ENCODE data around the gene AFF1.

Gene AFF1

GRCh38 chr4:86967798-86968197 is 33.0 kb downstream of the AFF1 start:
- no peak for TF ChIP-seq EGR1 (IDR thresholded peaks at IDR 0.05)
- TF ChIP-seq TEAD4 (IDR thresholded peaks at IDR 0.05) = no peak
- TF ChIP-seq, protein P1, sequence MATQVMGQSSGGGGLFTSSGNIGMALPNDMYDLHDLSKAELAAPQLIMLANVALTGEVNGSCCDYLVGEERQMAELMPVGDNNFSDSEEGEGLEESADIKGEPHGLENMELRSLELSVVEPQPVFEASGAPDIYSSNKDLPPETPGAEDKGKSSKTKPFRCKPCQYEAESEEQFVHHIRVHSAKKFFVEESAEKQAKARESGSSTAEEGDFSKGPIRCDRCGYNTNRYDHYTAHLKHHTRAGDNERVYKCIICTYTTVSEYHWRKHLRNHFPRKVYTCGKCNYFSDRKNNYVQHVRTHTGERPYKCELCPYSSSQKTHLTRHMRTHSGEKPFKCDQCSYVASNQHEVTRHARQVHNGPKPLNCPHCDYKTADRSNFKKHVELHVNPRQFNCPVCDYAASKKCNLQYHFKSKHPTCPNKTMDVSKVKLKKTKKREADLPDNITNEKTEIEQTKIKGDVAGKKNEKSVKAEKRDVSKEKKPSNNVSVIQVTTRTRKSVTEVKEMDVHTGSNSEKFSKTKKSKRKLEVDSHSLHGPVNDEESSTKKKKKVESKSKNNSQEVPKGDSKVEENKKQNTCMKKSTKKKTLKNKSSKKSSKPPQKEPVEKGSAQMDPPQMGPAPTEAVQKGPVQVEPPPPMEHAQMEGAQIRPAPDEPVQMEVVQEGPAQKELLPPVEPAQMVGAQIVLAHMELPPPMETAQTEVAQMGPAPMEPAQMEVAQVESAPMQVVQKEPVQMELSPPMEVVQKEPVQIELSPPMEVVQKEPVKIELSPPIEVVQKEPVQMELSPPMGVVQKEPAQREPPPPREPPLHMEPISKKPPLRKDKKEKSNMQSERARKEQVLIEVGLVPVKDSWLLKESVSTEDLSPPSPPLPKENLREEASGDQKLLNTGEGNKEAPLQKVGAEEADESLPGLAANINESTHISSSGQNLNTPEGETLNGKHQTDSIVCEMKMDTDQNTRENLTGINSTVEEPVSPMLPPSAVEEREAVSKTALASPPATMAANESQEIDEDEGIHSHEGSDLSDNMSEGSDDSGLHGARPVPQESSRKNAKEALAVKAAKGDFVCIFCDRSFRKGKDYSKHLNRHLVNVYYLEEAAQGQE (IDR thresholded peaks at IDR 0.05; ENCODE audit: low read depth) = no peak
- no peak for TF ChIP-seq CREB1 (IDR thresholded peaks at IDR 0.05; ENCODE audit: low read depth)
- TF ChIP-seq, protein P2, sequence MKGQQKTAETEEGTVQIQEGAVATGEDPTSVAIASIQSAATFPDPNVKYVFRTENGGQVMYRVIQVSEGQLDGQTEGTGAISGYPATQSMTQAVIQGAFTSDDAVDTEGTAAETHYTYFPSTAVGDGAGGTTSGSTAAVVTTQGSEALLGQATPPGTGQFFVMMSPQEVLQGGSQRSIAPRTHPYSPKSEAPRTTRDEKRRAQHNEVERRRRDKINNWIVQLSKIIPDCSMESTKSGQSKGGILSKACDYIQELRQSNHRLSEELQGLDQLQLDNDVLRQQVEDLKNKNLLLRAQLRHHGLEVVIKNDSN (IDR thresholded peaks at IDR 0.05) = no peak
- TF ChIP-seq NFIC (IDR thresholded peaks at IDR 0.05) = no peak
- no peak for TF ChIP-seq RAD21 (IDR thresholded peaks at IDR 0.05; ENCODE audit: low read depth)
- TF ChIP-seq FOXM1 (IDR thresholded peaks at IDR 0.05; ENCODE audit: borderline replicate concordance, low read depth) = no peak
- no peak for TF ChIP-seq TCF12 (IDR thresholded peaks at IDR 0.05; ENCODE audit: low read depth)
- no peak for TF ChIP-seq EP300 (IDR thresholded peaks at IDR 0.05; ENCODE audit: borderline replicate concordance)
- no peak for TF ChIP-seq MAX (IDR thresholded peaks at IDR 0.05)
- TF ChIP-seq CEBPB (IDR thresholded peaks at IDR 0.05) = no peak
- TF ChIP-seq ZBTB7A (IDR thresholded peaks at IDR 0.05; ENCODE audit: low read depth) = no peak
- TF ChIP-seq YY1 (IDR thresholded peaks at IDR 0.05; ENCODE audit: low read depth) = no peak
- TF ChIP-seq TAF1 (IDR thresholded peaks at IDR 0.05; ENCODE audit: low read depth) = no peak

GRCh38 chr4:86968547-86968946 is 33.7 kb downstream of the AFF1 start:
- TF ChIP-seq FOXM1 (IDR thresholded peaks at IDR 0.05; ENCODE audit: borderline replicate concordance, low read depth) = no peak
- TF ChIP-seq EP300 (IDR thresholded peaks at IDR 0.05; ENCODE audit: borderline replicate concordance) = no peak
- no peak for TF ChIP-seq CEBPB (IDR thresholded peaks at IDR 0.05)
- TF ChIP-seq TCF12 (IDR thresholded peaks at IDR 0.05; ENCODE audit: low read depth) = no peak
- TF ChIP-seq YY1 (IDR thresholded peaks at IDR 0.05; ENCODE audit: low read depth) = no peak
- TF ChIP-seq ZBTB7A (IDR thresholded peaks at IDR 0.05; ENCODE audit: low read depth) = no peak
- TF ChIP-seq TEAD4 (IDR thresholded peaks at IDR 0.05) = no peak

DNA sequence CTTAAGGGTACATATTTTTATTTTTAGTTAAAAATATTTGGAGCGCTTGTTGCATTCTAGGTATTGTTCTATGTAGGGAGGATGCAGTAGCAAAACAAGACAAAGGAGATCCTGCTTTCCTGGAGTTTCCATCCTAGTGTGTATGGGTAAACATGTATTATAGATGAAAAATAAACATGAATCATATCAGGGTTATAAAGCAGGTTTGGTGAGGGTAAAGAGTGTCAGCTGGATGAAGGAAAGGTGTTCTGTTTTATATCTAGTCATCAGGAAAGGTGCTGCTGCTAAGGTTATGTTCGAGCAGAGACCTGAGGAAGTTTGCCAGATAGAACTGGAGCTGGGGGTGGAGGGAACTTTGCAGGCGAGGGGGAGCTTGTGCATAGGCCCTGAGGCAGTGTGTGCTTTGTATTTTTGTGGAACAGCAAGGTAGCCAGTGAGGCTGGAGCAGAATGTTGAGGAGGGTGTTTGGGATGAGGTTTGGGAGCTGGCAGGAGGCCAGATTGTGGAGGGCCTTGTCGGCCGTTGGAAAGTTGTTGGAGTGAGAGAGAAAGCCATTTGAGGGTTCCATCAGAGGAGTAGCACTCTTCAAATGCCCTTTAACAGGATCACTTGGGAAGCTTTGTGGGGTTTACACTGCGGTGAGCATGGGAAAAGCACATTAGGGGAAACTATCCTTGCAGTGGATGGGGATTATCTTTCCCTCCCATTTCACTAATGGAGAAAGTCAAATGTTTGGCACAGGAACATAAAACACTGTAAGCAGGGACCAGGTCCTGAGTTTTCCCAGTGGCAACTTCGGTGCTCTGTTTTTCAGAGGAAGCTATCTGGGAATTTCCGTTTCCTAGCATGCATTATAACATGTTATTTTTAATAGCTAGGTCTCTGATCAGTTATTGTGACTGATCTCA is 35.9 kb downstream of the AFF1 start:
- TF ChIP-seq TAF1 (IDR thresholded peaks at IDR 0.05; ENCODE audit: low read depth) (no peak), CREB1 (IDR thresholded peaks at IDR 0.05; ENCODE audit: low read depth) (no peak)

- TF ChIP-seq EP300 (IDR thresholded peaks at IDR 0.05; ENCODE audit: borderline replicate concordance) = no peak
- TF ChIP-seq TCF12 (IDR thresholded peaks at IDR 0.05; ENCODE audit: low read depth) = no peak
- TF ChIP-seq EGR1 (IDR thresholded peaks at IDR 0.05) = no peak
- no peak for TF ChIP-seq CREB1 (IDR thresholded peaks at IDR 0.05; ENCODE audit: low read depth)
- TF ChIP-seq MAX (IDR thresholded peaks at IDR 0.05) = no peak
- no peak for TF ChIP-seq ZBTB7A (IDR thresholded peaks at IDR 0.05; ENCODE audit: low read depth)
- TF ChIP-seq, protein P1 (IDR thresholded peaks at IDR 0.05; ENCODE audit: low read depth) = no peak
- no peak for TF ChIP-seq TAF1 (IDR thresholded peaks at IDR 0.05; ENCODE audit: low read depth)
- no peak for TF ChIP-seq CEBPB (IDR thresholded peaks at IDR 0.05)
- no peak for TF ChIP-seq FOXM1 (IDR thresholded peaks at IDR 0.05; ENCODE audit: borderline replicate concordance, low read depth)
- TF ChIP-seq, protein P2 (IDR thresholded peaks at IDR 0.05) = no peak
- TF ChIP-seq NFIC (IDR thresholded peaks at IDR 0.05) = no peak
- no peak for TF ChIP-seq TEAD4 (IDR thresholded peaks at IDR 0.05)
- no peak for TF ChIP-seq RAD21 (IDR thresholded peaks at IDR 0.05; ENCODE audit: low read depth)
- TF ChIP-seq YY1 (IDR thresholded peaks at IDR 0.05; ENCODE audit: low read depth) = no peak
Observed at GRCh38 chr4:86971355-86971683, 36.5 kb downstream of the AFF1 start.

DNA sequence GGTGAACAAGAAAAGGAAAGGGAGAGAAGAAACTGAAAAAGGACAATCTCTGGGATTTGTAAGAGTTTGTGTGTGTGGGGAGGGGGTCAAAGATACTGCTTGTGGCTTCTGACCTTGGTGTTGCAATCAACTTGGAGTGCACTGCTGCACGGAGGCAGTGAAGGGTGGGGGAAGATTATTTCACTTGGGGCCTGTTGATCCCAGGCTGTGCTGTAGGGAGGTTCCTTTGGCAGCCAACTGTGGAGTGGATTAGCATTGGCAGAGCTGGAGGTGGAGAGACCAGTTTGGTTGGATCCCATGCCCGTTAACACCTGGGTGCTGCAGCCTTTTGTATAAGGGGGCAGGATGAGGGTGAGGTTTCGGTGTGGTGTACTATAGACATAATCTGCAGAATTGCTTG is 38.2 kb downstream of the AFF1 start:
- TF ChIP-seq EGR1 (IDR thresholded peaks at IDR 0.05) (no peak), CEBPB (IDR thresholded peaks at IDR 0.05) (peak; percentile 96), TAF1 (IDR thresholded peaks at IDR 0.05; ENCODE audit: low read depth) (no peak), NFIC (IDR thresholded peaks at IDR 0.05) (peak; percentile 88), RAD21 (IDR thresholded peaks at IDR 0.05; ENCODE audit: low read depth) (peak; percentile 34; the same call in 1 of the 2 replicates), CREB1 (IDR thresholded peaks at IDR 0.05; ENCODE audit: low read depth) (no peak), TEAD4 (IDR thresholded peaks at IDR 0.05) (peak; percentile 47), EP300 (IDR thresholded peaks at IDR 0.05; ENCODE audit: borderline replicate concordance) (peak; percentile 70; the same call in 1 of the 2 replicates), YY1 (IDR thresholded peaks at IDR 0.05; ENCODE audit: low read depth) (peak; percentile 33; the same call in 1 of the 2 replicates), TCF12 (IDR thresholded peaks at IDR 0.05; ENCODE audit: low read depth) (peak; percentile 87), MAX (IDR thresholded peaks at IDR 0.05) (peak; percentile 59)
- TF ChIP-seq, protein P2 (IDR thresholded peaks at IDR 0.05) = no peak; the same call in 1 of the 2 replicates
- TF ChIP-seq, protein P1 (IDR thresholded peaks at IDR 0.05; ENCODE audit: low read depth) = no peak
